HG03025 (cell line): Measurements from ENCODE around the gene CXorf65.

Experiments used
- ATAC-seq: cut with Tn5 transposase; IDR thresholded peaks from one replicate; pipeline ENCODE4 v1.9.1; 2021; ENCODE audit warnings: mild to moderate bottlenecking, moderate library complexity; ENCODE audit not compliant: unreplicated experiment, low FRiP score

The CXorf65 gene

GRCh38 chrX:71068044-71068918 lies 38.3 kb downstream of the CXorf65 start, which contains the start of gene SNX12:
Gene SNX12, minus strand, starts transcription at chrX:71068334. Its CDS starts 28 bp downstream, at chrX:71068306.
- ATAC-seq: peak; percentile 91

GRCh38 chrX:71067712-71068043 lies 38.9 kb downstream of the CXorf65 start:
- peak; percentile 9 for ATAC-seq

GRCh38 chrX:71067089-71067488 lies 39.5 kb downstream of the CXorf65 start:
- no peak for ATAC-seq

- no peak for ATAC-seq
Observed at GRCh38 chrX:71060127-71060526, 46.4 kb downstream of the CXorf65 start.

- ATAC-seq: no peak
Observed at GRCh38 chrX:71057848-71058530, 48.6 kb downstream of the CXorf65 start.

- ATAC-seq: no peak
Observed at GRCh38 chrX:71056867-71057266, 49.7 kb downstream of the CXorf65 start.
